Neural cell (in vitro differentiated cells): ENCODE data around the gene DDC.

ENCODE experiments used
- EP300 ChIP-seq: fragments of 450-650 bp; conservative IDR thresholded peaks from 2 replicates; pipeline ENCODE4 v1.6.1; 2014; ENCODE audit warnings: antibody characterized with exemption, mild to moderate bottlenecking, moderate library complexity; ENCODE audit not compliant: poor library complexity, severe bottlenecking
- TAF1 ChIP-seq: IDR thresholded peaks from 2 replicates; pipeline ENCODE4 v1.6.1; 2012; ENCODE audit warnings: low read depth
- TF ChIP-seq, protein P1 (sequence below): fragments of 450-650 bp; IDR thresholded peaks from 2 replicates; pipeline ENCODE4 v1.5.1; 2014; ENCODE audit warnings: antibody characterized with exemption, mild to moderate bottlenecking, moderate library complexity; ENCODE audit not compliant: poor library complexity, severe bottlenecking

DNA sequence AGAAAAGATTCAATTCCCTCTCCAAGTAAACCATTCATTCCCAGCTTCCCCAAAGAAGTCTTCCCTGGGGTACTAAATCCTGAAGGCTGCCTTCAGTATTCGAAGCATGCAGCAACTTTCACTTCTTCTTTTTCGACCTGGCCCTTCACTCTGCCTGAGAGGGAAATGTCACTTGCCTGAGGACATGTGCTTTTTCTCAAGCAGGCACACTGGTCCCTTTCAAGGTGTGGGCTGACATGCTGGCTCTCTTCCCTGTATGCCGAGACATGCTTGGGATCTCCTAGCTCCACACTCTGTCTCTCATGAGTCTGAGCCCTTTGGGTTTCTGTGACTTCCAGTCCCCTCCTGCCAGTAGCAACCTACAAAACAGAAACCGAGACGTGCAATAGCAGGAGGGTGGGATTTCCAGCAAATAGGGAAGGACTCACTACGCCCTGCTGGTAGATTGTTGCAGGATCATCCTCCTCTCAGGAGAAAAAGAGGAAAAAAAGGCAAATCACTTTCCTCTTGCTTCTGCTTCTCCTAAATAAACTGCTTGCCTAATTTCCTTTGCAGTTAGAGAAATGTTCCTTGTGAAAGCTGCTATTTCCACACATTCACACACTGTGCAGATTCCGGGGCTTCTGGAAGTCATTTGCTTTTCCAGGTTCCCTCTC is 148.6 kb downstream of the DDC start:
- TF ChIP-seq TAF1 (no peak), EP300 (no peak)
- TF ChIP-seq, protein P1, sequence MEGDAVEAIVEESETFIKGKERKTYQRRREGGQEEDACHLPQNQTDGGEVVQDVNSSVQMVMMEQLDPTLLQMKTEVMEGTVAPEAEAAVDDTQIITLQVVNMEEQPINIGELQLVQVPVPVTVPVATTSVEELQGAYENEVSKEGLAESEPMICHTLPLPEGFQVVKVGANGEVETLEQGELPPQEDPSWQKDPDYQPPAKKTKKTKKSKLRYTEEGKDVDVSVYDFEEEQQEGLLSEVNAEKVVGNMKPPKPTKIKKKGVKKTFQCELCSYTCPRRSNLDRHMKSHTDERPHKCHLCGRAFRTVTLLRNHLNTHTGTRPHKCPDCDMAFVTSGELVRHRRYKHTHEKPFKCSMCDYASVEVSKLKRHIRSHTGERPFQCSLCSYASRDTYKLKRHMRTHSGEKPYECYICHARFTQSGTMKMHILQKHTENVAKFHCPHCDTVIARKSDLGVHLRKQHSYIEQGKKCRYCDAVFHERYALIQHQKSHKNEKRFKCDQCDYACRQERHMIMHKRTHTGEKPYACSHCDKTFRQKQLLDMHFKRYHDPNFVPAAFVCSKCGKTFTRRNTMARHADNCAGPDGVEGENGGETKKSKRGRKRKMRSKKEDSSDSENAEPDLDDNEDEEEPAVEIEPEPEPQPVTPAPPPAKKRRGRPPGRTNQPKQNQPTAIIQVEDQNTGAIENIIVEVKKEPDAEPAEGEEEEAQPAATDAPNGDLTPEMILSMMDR, result no peak
